H1 (cell line): Measurements from ENCODE around the gene COL5A3. TPM values are rescaled to one million over a fixed set of nuclear protein-coding genes. Genes with fewer than 3 reads are reported as not detected.

Experiments
- CTCF ChIA-PET: fragments of 300-600 bp; sonication (Branson Sonifier 250); formaldehyde crosslinking; loops from one replicate; lab custom pipeline; 2021; ENCODE audit not compliant: partially characterized antibody; lab: Charles Lee
- POLR2A ChIA-PET: fragments of 300-600 bp; sonication (Branson Sonifier 250); formaldehyde crosslinking; loops from one replicate; lab custom pipeline; 2021; ENCODE audit warnings: inconsistent platforms; ENCODE audit not compliant: partially characterized antibody; lab: Charles Lee
- DNase-seq, 2 experiments: peaks; one replicate each; pipeline versions ENCODE4 v3.0.0 to v3.0.0-alpha.2; 2010 to 2022; ENCODE audit warnings: low spot score in 2 of 2, low read depth in 1 of 2, mixed read lengths in 1 of 2
- FAIRE-seq: peaks from 2 replicates; lab custom pipeline; 2011; peaks lifted over from hg19 to GRCh38; lab: Jason Lieb, UNC
- H2AFZ ChIP-seq: 2 replicates; pipeline ENCODE4 v1.8.1; 2012; ENCODE audit warnings: low read length, inconsistent platforms
- H2AK5ac ChIP-seq: 2 replicates; pipeline ENCODE4 v1.6.1; 2013; ENCODE audit warnings: low read depth, low read length
- H2BK120ac ChIP-seq: replicated peaks from 2 replicates; pipeline ENCODE3; 2013; ENCODE audit warnings: low read depth, low read length, inconsistent platforms
- H2BK12ac ChIP-seq: 2 replicates; pipeline ENCODE4 v1.6.1; 2013; ENCODE audit warnings: low read depth, low read length
- H2BK15ac ChIP-seq: 2 replicates; pipeline ENCODE4 v1.6.1; 2013; ENCODE audit warnings: low read length
- H2BK20ac ChIP-seq: 2 replicates; pipeline ENCODE4 v1.6.1; 2013; ENCODE audit warnings: low read length
- H2BK5ac ChIP-seq: 2 replicates; pipeline ENCODE4 v1.6.1; 2013; ENCODE audit warnings: low read depth, low read length
- H3K14ac ChIP-seq: 2 replicates; pipeline ENCODE4 v1.6.1; 2013; ENCODE audit warnings: inconsistent platforms; ENCODE audit not compliant: insufficient read length
- H3K18ac ChIP-seq: 2 replicates; pipeline ENCODE4 v1.6.1; 2013; ENCODE audit warnings: low read length; ENCODE audit errors: extremely low read depth
- H3K23ac ChIP-seq: 2 replicates; pipeline ENCODE4 v1.6.1; 2013; ENCODE audit warnings: inconsistent platforms; ENCODE audit not compliant: insufficient read length
- H3K23me2 ChIP-seq: 2 replicates; pipeline ENCODE4 v1.6.1; 2013; ENCODE audit warnings: low read depth, low read length
- H3K27ac ChIP-seq: 2 replicates; pipeline ENCODE4 v1.6.1; 2011; ENCODE audit warnings: low read depth, low read length, inconsistent platforms
- H3K27me3 ChIP-seq, 4 experiments: replicated peaks in 1 of 4; 1 replicate in 1 of 4; 2 replicates in 3 of 4; pipeline versions ENCODE4 v1.6.1 to v1.8.1; 2011 to 2013; ENCODE audit warnings: low read length in 3 of 4, mild to moderate bottlenecking in 3 of 4, inconsistent platforms in 2 of 4, mixed read lengths in 2 of 4, moderate library complexity in 1 of 4; ENCODE audit not compliant: control insufficient read depth in 3 of 4, insufficient read depth in 3 of 4; ENCODE audit errors: extremely low read depth in 1 of 4
- H3K36me3 ChIP-seq, 4 experiments: 2 replicates each; pipeline versions ENCODE4 v1.6.1 to v1.8.1; 2011 to 2013; ENCODE audit warnings: mild to moderate bottlenecking in 4 of 4, low read length in 3 of 4, moderate library complexity in 2 of 4, control low read depth in 1 of 4, inconsistent platforms in 1 of 4; ENCODE audit not compliant: insufficient read depth in 4 of 4, control insufficient read depth in 2 of 4
- H3K4ac ChIP-seq: replicated peaks from 2 replicates; pipeline ENCODE3; 2013; ENCODE audit warnings: low read length, low read depth, mixed read lengths, inconsistent platforms; ENCODE audit not compliant: insufficient read length
- H3K4me1 ChIP-seq, 4 experiments: replicated peaks in 1 of 4; 1 replicate in 1 of 4; 2 replicates in 3 of 4; pipeline versions ENCODE4 v1.6.1 to v1.8.1; 2011 to 2013; ENCODE audit warnings: low read length in 3 of 4, inconsistent platforms in 2 of 4, mixed read lengths in 1 of 4; ENCODE audit not compliant: insufficient read depth in 4 of 4, control insufficient read depth in 3 of 4
- H3K4me2 ChIP-seq, 2 experiments: 2 replicates each; pipeline versions ENCODE4 v1.6.1 to v1.8.1; 2011 to 2013; ENCODE audit warnings: low read depth in 2 of 2, low read length in 2 of 2, control low read depth in 1 of 2, inconsistent platforms in 1 of 2, mild to moderate bottlenecking in 1 of 2; ENCODE audit not compliant: insufficient read depth in 1 of 2
- H3K4me3 ChIP-seq, 4 experiments: fragments of 200-600, 300-600 bp in 1 of 4; sonication (generic), shearing (Covaris generic), sonication (Bioruptor Twin) in 1 of 4; 2 replicates each; pipeline versions ENCODE4 v1.5.1 to v1.8.1; 2011 to 2016; ENCODE audit warnings: low read length in 4 of 4, low read depth in 3 of 4, control low read depth in 2 of 4, inconsistent platforms in 2 of 4, mild to moderate bottlenecking in 2 of 4, mixed read lengths in 1 of 4, moderate library complexity in 1 of 4; ENCODE audit not compliant: insufficient read depth in 2 of 4; ENCODE audit errors: extremely low read depth in 1 of 4
- H3K56ac ChIP-seq: replicated peaks from 2 replicates; pipeline ENCODE3; 2013; ENCODE audit warnings: low read depth, mild to moderate bottlenecking, mixed read lengths, low read length, inconsistent platforms; ENCODE audit not compliant: insufficient read length
- H3K79me1 ChIP-seq: 2 replicates; pipeline ENCODE4 v1.6.1; 2013; ENCODE audit warnings: low read depth, low read length, control low read depth
- H3K79me2 ChIP-seq, 2 experiments: 2 replicates each; pipeline versions ENCODE4 v1.6.1 to v1.8.1; 2012 to 2013; ENCODE audit warnings: low read length in 2 of 2, mild to moderate bottlenecking in 2 of 2, inconsistent platforms in 1 of 2; ENCODE audit not compliant: insufficient read depth in 2 of 2, control insufficient read depth in 1 of 2
- H3K9ac ChIP-seq, 4 experiments: replicated peaks in 1 of 4; 1 replicate in 1 of 4; 2 replicates in 3 of 4; pipeline versions ENCODE4 v1.6.1 to v1.8.1; 2011 to 2013; ENCODE audit warnings: low read depth in 3 of 4, low read length in 3 of 4, control low read depth in 2 of 4, mild to moderate bottlenecking in 2 of 4, moderate library complexity in 2 of 4, inconsistent platforms in 1 of 4; ENCODE audit errors: extremely low read depth in 1 of 4
- H3K9me3 ChIP-seq, 2 experiments: 2 replicates each; pipeline versions ENCODE4 v1.6.1 to v1.8.1; 2012 to 2013; ENCODE audit warnings: mild to moderate bottlenecking in 2 of 2, moderate library complexity in 2 of 2, control low read depth in 1 of 2, inconsistent platforms in 1 of 2, low read depth in 1 of 2, low read length in 1 of 2, mixed read lengths in 1 of 2; ENCODE audit not compliant: insufficient read depth in 2 of 2
- H4K20me1 ChIP-seq, 2 experiments: replicated peaks in 1 of 2; 2 replicates each; pipeline versions ENCODE3 to v1.8.1; 2011 to 2013; ENCODE audit warnings: inconsistent platforms in 2 of 2, low read length in 2 of 2, mild to moderate bottlenecking in 1 of 2; ENCODE audit not compliant: insufficient read depth in 2 of 2, control insufficient read depth in 1 of 2
- H4K5ac ChIP-seq: 2 replicates; pipeline ENCODE4 v1.6.1; 2013; ENCODE audit warnings: low read length, low read depth, mixed read lengths, inconsistent platforms; ENCODE audit not compliant: insufficient read length
- H4K8ac ChIP-seq: 2 replicates; pipeline ENCODE4 v1.8.0; 2013; ENCODE audit warnings: mild to moderate bottlenecking, moderate library complexity, low read length, inconsistent platforms; ENCODE audit not compliant: insufficient read depth; ENCODE audit errors: extremely low read depth
- H4K91ac ChIP-seq: replicated peaks from 2 replicates; pipeline ENCODE3; 2013; ENCODE audit warnings: low read length, mixed read lengths, inconsistent platforms; ENCODE audit not compliant: insufficient read length
- BACH1 ChIP-seq: IDR thresholded peaks from 2 replicates; pipeline ENCODE4 v1.6.1; 2012; ENCODE audit warnings: low read length, improper control_type of control experiment
- BCL11A ChIP-seq, 2 experiments: IDR thresholded peaks; one replicate each; pipeline ENCODE4 v1.6.1; 2011; ENCODE audit warnings: low read depth in 2 of 2, low read length in 2 of 2, mild to moderate bottlenecking in 2 of 2
- CBX8 ChIP-seq: fragments of 300-800, 300-1000 bp; sonication (generic); IDR thresholded peaks from 2 replicates; pipeline ENCODE4 v1.7.1; 2016; ENCODE audit warnings: low read depth, low read length, borderline replicate concordance
- HDAC2 ChIP-seq, 2 experiments: fragments of 300-600 bp in 1 of 2; sonication (generic) in 1 of 2; IDR thresholded peaks; 2 replicates each; pipeline ENCODE4 v1.6.1; 2011 to 2012; ENCODE audit warnings: low read depth in 2 of 2, low read length in 2 of 2, mild to moderate bottlenecking in 2 of 2, moderate library complexity in 2 of 2, borderline replicate concordance in 1 of 2, inconsistent platforms in 1 of 2
- KDM1A ChIP-seq: fragments of 200-600, 300-600 bp; sonication (generic); IDR thresholded peaks from 2 replicates; pipeline ENCODE4 v1.7.1; 2016; ENCODE audit warnings: mild to moderate bottlenecking, low read length, borderline replicate concordance
- NANOG ChIP-seq: IDR thresholded peaks from 2 replicates; pipeline ENCODE4 v1.6.1; 2011; ENCODE audit warnings: low read length, low read depth, mild to moderate bottlenecking, inconsistent platforms; ENCODE audit not compliant: insufficient read depth, poor library complexity, severe bottlenecking
- NRF1 ChIP-seq: IDR thresholded peaks from 2 replicates; pipeline ENCODE4 v1.6.1; 2011; ENCODE audit warnings: mild to moderate bottlenecking, low read depth, low read length, improper control_type of control experiment
- POLR2A ChIP-seq, 2 experiments: IDR thresholded peaks; 1 replicate in 1 of 2; 2 replicates in 1 of 2; pipeline ENCODE4 v1.6.1; 2011; ENCODE audit warnings: low read depth in 2 of 2, low read length in 2 of 2, mild to moderate bottlenecking in 2 of 2; ENCODE audit errors: control extremely low read depth in 1 of 2
- RBBP5 ChIP-seq: IDR thresholded peaks from 2 replicates; pipeline ENCODE4 v1.7.1; 2012; ENCODE audit warnings: low read depth, mild to moderate bottlenecking, inconsistent platforms, low read length, moderate library complexity, borderline replicate concordance
- SIN3A ChIP-seq, 2 experiments: IDR thresholded peaks in 1 of 2; conservative IDR thresholded peaks in 1 of 2; 2 replicates each; pipeline ENCODE4 v1.6.1; 2011 to 2012; ENCODE audit warnings: low read length in 2 of 2, improper control_type of control experiment in 1 of 2, low read depth in 1 of 2, mild to moderate bottlenecking in 1 of 2
- SIX5 ChIP-seq: IDR thresholded peaks from 2 replicates; pipeline ENCODE4 v1.6.1; 2011; ENCODE audit warnings: mild to moderate bottlenecking, low read depth, low read length
- SP1 ChIP-seq: IDR thresholded peaks from 2 replicates; pipeline ENCODE4 v1.6.1; 2011; ENCODE audit warnings: low read depth, low read length
- SUZ12 ChIP-seq: fragments of 200-600 bp; sonication (generic); IDR thresholded peaks from 2 replicates; pipeline ENCODE4 v1.6.1; 2012; ENCODE audit warnings: mild to moderate bottlenecking, inconsistent platforms, low read length, moderate library complexity, mixed read lengths
- TBP ChIP-seq: IDR thresholded peaks from 2 replicates; pipeline ENCODE4 v1.6.1; 2011; ENCODE audit warnings: low read depth, low read length, improper control_type of control experiment
- TCF12 ChIP-seq: IDR thresholded peaks from 2 replicates; pipeline ENCODE4 v1.6.1; 2011; ENCODE audit warnings: low read depth, mild to moderate bottlenecking, low read length
- WGBS, 2 experiments: shearing (Covaris generic) in 1 of 2; methylation state at CpG; one replicate each; pipeline versions ENCODE4 v1.1.6 to v1.1.7; 2013 to 2015; ENCODE audit warnings: low lambda C conversion rate in 2 of 2, mixed read lengths in 2 of 2, inconsistent platforms in 1 of 2, low coverage in 1 of 2, missing lambda C conversion rate in 1 of 2; ENCODE audit not compliant: insufficient replicate concordance in 2 of 2, insufficient coverage in 1 of 2, insufficient read length in 1 of 2; ENCODE audit errors: extremely low coverage in 1 of 2, missing lambda C conversion rate in 1 of 2; 5-methylcytosine and 5-hydroxymethylcytosine counted together
- polyA plus RNA-seq, 7 experiments: library from polyadenylated mRNA; depleted of rRNA in 3 of 7; stranded (reverse) in 5 of 7; unstranded in 2 of 7; fragments of >200 nt in 5 of 7; fragments of 200-250 nt in 2 of 7; gene quantifications; 1 replicate in 5 of 7; 2 replicates in 1 of 7; 4 replicates in 1 of 7; pipeline versions ENCODE4 v1.2.1 to v1.2.3, GENCODE V29; 2011 to 2013; ENCODE audit warnings: missing spikeins in 2 of 7, mixed read lengths in 2 of 7
- total RNA-seq: library from RNA; stranded (reverse); fragmentation: NEBNext Ultra II Directional; extraction: Animal tissue kit (Norgen Biotek cat#: 25700); gene quantifications from 2 replicates; pipeline ENCODE4 v1.2.1, GENCODE V29; 2021

COL5A3 gene
- total and polyA plus RNA-seq, 2 of the 8 experiments (the other 6 are each of a cell fraction or from before 2014, with no cell fraction given) = 0.67 to 0.74 TPM

GRCh38 chr19:9967326-9967725 lies 43.0 kb downstream of the COL5A3 start:
- no peak overlapping the region for H3K23ac ChIP-seq
- H3K4me3 ChIP-seq = no peak overlapping the region
- peak overlapping the region; percentile 66; the same call in 1 of the 2 replicates for H2BK15ac ChIP-seq
- 0 out of 2 replicates have a peak overlapping the region, but pooled peaks have one; percentile 90 for H2BK20ac ChIP-seq
- peak overlapping the region; percentile 84; the same call in 1 of the 2 replicates for H2AK5ac ChIP-seq
- H3K4ac ChIP-seq = no peak overlapping the region
- no peak overlapping the region for H3K9ac ChIP-seq
- H3K79me1 ChIP-seq = no peaks in the 10 kb centered on the region
- H3K9me3 ChIP-seq = no peaks in the 10 kb centered on the region
- no peak overlapping the region for H3K14ac ChIP-seq
- no peak overlapping the region for H4K91ac ChIP-seq
- H3K36me3 ChIP-seq = no peaks in the 10 kb centered on the region
- 81% methylated on average over 4 of the region's 4 CpGs; no CpG with 5 or more reads in 1 of the 2 experiments for WGBS, 2 experiments
- H3K79me2 ChIP-seq = no peaks in the 10 kb centered on the region
- peak overlapping the region in 1 of 2 experiments; percentile 68; a peak in 1 of 4 replicates for H3K4me2 ChIP-seq
- no peak for DNase-seq
- no peak for FAIRE-seq
- peak overlapping the region; percentile 75 for H2BK12ac ChIP-seq
- peaks cover 0 to 10% (median 7%) of the 10 kb centered on the region in 4 experiments; a peak in 6 of 7 replicates for H3K27me3 ChIP-seq
- no peak overlapping the region for H2AFZ ChIP-seq
- H4K20me1 ChIP-seq = peaks cover 0 to 1% of the 10 kb centered on the region in 2 experiments
- H3K27ac ChIP-seq = no peak overlapping the region
- H4K5ac ChIP-seq = no peak overlapping the region
- H2BK120ac ChIP-seq = no peak overlapping the region
- H3K56ac ChIP-seq = peak overlapping the region; percentile 69
- H3K4me1 ChIP-seq = peaks cover 0 to 9% (median 0%) of the 10 kb centered on the region in 4 experiments; a peak in 2 of 7 replicates
- ChIA-PET POLR2A (no interaction called here), CTCF (no interaction called here)
- H4K8ac ChIP-seq = no peak overlapping the region
- H3K23me2 ChIP-seq = peaks cover 11% of the 10 kb centered on the region; the same call in 1 of the 2 replicates
- no peak overlapping the region for H3K18ac ChIP-seq
- no peak overlapping the region for H2BK5ac ChIP-seq
- TF ChIP-seq RBBP5 (no peak), POLR2A (IDR thresholded peaks at IDR 0.05; ENCODE audit: control extremely low read depth in 1 of 2, low read depth in 2 of 2, low read length in 2 of 2) (no peak), BACH1 (no peak), TCF12 (no peak), SUZ12 (no peak), KDM1A (no peak), HDAC2 (IDR thresholded peaks at IDR 0.05; ENCODE audit: borderline replicate concordance in 1 of 2, low read depth in 2 of 2, low read length in 2 of 2) (no peak), SIN3A (conservative IDR thresholded peaks at IDR 0.05 in 1 of 2, IDR thresholded peaks at IDR 0.05 in 1 of 2; ENCODE audit: low read depth in 1 of 2, low read length in 2 of 2) (no peak), TBP (no peak), NRF1 (no peak), BCL11A (IDR thresholded peaks at IDR 0.05; ENCODE audit: low read depth in 2 of 2, low read length in 2 of 2) (no peak), SIX5 (no peak), NANOG (no peak), SP1 (no peak), CBX8 (no peak)
